ENCODE measurements around the gene ZNF362.
"Not testable (repeated sequence)": the region's sequence is repeated elsewhere in the genome, so short reads cannot be mapped to it uniquely, and the experiment has no call there.

The ZNF362 gene

DNA sequence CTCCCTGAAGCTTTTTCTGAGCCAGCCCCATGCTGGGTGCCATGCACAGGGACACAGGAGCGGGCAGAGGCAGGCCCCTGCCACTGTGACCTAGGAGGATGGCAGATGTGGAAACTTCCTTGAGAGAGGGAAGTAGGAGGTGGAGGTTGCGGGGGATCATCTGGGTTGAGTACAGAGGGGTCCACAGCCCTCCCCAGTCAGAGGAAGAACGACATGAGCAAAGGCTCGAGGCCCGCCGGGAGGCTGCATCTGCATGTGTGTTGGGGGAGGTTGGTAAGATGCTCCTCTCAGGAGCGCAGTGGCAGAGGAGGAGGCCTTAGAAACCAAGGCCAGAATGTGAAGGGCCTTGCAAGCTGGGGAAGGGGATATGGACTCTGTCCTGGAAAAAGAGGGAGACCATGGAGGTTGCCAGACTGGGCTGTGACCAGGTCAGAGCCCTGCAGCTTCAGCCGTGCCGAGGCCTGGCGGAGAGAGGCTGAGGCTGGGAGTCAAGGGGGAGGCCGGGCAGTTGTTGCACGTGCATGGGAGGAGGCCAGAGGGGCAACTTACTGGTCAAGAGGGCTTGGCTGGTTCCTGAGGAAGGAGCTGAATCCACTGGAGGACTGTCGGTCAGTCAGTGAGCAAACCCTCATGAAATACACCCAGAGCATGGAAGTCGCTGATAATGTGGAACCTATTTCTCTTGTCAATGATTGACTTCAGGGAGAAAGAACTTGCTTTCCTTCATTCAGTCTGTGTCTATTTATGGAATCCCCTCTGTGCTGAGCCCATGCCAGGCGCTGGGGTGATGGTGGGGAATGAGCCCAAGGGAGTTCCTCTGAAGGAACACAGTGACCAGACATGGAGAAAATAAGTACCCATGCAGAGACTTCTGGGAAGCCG, 32.9 kb downstream of the ZNF362 start:
- no peak for DNase-seq

DNA sequence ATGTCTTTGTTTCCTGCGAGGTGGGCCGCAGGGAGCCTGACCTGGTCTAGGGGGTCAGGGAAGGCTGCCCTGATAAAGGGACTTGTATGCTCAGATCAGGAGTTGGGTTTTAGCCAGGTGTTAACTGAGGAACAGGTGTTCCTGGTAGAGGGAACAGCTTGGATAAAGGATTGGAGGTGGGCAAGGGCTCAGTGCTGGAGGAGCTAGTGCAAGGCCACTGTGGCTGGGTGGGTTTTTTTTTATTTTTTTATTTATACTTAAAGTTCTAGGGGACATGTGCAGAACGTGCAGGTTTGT, 33.5 kb downstream of the ZNF362 start:
- no peak for DNase-seq

DNA sequence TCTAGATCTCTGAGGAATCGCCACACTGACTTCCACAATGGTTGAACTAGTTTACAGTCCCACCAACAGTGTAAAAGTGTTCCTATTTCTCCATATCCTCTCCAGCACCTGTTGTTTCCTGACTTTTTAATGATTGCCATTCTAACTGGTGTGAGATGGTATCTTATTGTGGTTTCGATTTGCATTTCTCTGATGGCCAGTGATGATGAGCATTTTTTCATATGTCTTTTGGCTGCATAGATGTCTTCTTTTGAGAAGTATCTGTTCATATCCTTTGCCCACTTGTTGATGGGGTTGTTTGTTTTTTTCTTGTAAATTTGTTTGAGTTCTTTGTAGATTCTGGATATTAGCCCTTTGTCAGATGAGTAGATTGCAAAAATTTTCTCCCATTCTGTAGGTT, 34.3 kb downstream of the ZNF362 start:
- not testable (repeated sequence) for DNase-seq

DNA sequence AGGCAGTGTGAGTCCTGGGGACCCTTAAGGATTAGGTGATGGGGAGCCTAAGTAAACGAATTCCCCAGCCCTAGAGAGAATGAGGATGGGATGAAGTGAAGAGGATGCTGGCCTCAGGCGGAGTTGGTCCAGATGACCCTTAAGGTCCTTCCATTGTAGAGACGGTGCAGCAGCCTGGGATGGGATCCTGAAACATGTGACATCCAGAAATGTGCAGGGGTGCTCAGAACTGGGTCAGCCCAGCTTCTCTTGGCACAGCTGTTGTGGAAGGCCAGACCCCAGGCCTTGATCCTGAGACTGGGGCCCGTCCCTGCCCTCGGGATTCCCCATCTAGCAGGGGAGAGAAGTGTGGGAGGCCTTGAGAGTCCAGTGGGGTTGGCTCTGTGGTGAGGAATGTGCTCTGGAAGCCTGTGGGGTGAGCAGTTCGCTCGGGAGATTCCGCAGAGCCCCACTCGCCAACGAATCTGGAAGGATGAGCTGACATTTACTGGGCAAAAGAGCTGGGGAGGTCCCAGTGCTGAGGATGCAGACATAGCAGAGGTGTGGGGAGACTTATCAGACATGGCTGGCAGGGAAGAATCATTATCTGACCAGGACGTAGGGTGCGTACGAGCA, 36.5 kb downstream of the ZNF362 start:
- DNase-seq = no peak

DNA sequence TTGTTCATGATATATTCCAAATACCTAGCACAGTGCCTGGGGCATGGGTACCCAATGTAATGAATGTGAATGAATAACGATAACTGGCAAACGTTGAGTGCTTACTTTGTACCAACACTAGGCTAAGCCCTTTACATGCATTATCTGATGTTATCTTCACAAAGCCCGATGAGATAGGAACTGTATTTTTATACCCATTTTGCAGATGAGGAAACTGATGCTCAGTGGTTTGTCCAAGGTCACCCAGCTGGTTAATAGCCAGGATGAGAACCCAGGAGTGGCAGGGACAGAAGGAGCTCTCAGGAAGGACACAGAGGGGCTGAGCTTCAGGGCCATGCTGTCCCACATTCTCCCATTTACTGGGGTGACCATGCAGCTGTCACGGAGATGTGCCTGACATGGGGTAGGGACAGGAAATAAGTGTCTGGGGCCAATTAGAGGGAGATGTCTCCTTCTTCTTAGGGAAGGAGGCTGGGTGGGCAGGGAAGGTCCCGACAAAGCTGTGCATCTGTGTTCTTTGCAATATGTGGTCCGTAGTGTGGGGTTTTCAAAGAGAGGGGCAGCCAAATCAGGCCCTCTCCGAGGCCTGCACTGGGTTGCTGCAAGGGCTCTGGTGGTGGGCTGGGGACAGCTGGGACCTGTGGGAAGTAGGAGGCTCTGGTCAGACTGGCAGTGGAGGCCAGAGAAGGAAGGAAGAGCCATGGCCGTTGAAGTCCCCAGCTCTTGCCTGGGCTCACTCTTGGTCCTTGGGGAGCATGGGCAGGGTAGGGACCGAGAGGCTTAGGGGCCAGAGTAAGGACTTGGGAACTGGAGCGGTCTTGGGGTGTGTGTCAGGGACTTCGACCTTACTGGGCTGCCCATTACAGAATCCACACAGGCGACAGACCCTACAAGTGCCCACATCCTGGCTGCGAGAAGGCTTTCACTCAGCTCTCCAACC, 38.0 kb downstream of the ZNF362 start:
- DNase-seq = no peak

DNA sequence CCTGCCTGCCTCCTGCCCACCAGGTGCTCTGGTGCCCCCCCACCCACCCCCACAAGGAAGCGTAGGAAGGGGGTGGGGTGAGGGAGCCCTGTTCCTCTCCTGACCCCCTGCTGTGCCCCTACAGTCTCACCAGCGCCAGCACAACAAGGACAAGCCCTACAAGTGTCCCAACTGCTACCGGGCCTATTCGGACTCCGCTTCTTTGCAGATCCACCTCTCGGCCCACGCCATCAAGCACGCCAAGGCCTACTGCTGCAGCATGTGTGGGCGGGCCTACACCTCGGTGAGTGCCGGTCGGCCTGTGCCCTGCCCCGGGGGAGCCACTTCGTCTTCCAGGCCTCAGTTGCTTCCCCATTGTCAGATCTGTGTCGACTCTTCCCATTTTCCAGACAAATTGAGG, 38.7 kb downstream of the ZNF362 start:
- no peak for DNase-seq

DNA sequence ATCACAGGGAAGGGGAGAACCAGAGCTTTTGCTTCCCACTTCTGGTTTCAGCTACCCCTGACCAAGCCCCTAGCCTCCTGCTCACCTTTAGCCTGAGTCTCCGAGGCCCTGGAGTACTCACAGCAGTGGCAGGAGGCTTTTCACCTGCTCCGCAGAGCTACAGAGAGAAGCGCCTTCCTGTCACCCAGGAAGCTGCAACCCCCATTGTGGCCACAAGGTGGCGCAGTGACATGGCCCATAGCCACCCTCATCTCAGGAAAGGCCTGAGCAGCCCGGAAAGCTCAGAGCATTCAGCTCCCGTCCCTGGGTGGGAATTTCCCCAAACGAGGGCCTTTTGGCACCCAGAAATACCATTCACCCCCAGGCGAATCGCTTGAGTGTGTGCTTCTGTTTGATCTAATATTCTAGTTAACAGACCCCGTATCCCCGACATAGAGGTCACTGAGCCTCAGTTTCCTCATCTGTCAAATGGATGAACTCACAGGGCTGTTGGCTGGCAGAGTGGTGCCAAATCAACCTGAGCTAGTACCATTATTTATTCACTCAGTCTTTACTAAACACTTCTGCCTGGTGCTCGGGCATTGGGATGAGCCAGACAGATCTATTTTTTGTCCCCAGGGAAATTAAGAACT, 39.3 kb downstream of the ZNF362 start:
- peak; percentile 90 for DNase-seq

DNA sequence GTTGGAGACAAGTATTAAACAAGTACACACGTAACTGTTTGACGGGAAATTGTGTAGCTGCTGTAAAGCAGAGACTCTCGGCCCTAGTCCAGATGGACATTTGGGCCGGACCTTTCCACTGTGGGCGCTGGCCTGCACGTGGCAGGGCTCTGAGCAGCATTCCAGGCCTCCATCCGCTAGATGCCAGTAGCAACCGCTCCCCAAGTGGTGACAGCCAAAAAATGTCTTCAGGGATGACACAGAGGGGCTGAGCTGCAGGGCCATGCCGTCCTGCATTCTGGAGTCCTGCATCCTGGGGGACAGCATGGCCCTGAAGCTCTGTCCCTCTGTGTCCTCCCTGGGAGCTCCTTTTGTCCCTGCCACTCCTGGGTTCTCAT, 39.8 kb downstream of the ZNF362 start:
- no peak for DNase-seq

DNA sequence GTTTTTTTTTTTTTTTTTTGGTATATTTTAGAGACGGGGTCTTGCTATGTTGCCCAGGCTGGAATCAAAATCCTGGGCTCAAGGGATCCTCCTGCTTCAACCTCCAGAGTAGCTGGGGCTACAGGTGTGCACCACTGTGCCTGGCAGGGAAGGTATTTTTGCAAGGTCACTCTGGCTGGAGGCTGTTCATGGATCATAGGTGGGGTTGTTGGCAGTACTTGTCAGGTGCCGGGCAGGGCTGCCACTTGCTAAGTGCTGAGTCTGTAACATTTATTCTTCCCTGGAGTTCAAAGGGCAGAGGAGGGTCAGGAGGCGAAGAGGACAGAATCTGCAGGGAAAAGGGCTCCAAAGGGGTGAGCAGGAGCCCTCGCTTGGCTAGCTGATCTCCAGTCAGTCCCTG, 40.5 kb downstream of the ZNF362 start:
- DNase-seq = no peak

DNA sequence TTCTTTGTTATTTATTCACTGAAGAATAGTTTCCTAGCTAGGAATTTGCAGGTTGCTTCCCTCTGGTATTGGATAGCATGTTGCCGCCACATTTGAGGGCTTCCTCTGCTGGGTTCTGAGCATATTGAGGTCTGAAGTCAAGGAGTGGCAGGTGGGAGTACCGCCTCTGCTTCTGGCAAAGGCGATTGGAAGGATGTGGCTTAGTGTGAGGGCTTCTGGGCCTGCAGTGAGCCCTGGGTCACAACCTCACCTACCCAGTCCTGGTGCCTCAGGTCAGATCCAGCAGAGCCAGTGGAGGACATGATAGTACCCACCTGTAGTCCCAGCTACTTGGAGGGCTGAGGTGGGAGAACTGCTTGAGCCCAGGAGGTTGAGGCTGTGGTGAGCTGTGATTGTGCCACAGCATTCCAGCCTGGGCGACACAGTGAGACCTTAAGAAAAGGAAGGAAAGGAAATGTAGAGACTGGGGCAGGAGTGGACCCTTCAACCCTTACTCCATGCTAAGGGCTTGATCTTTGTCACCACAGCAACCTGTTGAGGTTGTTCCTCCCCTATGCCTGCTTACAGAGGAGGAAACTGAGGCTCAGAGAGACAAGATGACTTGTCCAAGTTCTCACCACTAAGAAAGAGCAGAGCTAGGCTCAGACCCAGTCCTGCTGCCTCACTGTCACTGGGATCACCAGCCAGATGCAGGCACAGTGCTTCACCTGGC, 41.8 kb downstream of the ZNF362 start:
- no peak for DNase-seq

DNA sequence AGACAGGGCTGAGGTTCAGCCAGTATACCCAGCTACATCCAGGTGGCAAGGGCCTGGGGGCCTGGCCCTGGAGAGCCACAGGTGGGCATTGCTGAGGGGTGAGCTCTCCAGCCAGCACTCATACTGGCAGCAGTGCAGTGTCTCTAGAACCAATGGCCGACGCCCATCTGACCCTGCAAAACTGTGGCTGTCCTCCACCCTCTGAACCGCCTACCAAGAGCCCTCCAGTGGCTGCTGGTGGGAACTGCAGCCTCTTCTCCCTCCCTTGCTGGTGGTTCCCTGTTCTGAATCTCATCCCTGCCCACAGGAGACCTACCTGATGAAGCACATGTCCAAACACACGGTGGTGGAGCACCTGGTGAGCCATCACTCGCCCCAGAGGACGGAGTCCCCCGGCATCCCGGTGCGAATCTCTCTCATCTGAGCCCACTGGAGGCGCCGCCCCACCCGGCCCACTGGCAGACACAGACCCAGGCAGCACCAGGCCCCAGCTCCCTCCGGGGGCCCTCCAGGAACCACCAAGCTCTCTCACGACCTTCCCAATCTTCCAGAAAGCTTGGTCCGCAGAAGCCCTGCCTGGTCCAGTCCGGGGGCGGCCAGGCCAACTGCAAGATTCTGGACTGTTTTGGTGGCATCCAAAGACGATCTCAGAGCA, 42.5 kb downstream of the ZNF362 start:
- peak; percentile 79 for DNase-seq

DNA sequence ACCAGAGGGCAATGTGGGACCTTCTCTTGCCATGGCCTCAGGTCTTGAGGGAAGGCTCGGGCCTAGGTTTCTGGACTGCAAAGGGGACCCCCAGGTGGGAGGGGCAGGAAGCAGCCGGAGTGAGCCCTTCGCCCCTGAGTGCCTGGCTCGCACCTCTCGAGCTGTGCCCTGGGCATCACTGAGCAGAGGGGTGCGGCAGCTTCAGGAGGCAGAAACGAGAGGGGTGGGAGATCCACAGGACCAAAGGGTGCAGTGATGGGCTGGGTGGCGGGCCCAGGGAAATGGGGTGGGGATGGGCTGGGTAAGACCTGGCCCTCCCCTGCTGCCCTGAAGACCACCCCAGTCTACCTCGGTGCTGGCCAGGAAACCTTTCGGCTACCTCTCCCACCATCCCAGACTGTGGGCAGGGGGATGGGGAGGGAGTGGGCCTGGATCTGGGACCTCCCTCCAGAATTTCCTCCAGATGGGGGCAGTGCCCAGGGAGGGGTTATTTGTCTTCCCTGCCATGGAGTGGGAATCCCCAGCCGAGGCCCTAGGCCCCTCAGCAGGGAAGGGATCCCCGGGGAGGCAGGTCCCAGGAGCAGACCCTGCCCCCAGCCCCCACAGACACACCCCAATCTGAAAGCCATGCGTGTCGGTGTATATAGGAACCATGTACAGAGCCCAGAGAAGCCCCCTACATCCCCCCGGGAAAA, 43.3 kb downstream of the ZNF362 start:
- no peak for DNase-seq

DNA sequence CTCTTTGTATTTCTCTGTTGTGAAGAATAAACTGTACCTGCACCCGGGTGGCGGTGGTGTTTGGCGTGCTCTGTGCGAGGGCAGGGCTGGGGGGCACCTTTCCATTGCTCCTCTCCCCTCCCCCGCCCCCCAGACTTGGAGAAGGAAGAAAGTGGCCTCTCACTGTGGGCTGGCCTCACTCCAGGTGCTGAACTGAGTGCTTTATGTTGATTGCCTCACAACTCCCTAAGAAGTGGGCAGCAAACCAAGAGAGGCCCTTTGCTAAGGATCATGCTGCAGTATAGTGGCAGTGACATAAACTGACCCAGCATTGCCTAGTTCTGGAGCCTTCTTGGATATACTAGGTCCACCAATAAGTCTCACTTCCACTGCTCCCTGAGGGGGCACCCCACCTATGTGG, 44.4 kb downstream of the ZNF362 start:
- DNase-seq = no peak

DNA sequence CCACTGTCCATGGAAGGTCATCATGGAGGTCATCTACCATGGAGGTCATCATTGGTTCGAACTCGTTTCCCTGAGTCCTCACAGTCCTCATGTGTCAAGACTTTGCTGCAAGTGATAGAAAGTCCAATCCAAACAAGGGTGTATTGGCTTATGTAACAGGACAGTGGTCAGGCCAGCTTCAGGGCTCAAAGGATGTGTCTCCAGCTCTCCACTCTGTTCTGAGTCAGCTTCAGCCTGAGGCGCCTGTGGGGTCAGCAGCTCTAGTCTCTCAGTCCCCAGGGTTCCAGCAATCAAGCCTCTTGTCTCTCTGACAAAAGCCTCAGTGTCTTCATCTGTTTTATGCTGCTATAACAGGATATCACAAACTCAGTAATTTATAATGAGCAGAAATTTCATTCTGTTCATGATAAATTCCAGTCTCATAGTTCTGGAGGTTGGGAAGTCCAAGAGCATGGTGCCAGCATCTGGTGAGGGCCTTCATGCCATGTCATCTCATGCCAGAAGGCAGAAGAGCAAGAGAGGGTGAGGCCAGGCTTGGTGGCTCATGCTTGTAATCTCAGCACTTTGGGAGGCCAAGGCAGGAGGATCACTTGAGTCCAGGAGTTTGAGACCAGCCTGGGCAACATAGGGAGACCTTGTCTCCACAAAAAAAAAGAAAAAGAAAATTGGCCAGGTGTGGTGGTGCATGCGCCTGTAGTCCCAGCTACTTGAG, 45.1 kb downstream of the ZNF362 start:
- DNase-seq = no peak

DNA sequence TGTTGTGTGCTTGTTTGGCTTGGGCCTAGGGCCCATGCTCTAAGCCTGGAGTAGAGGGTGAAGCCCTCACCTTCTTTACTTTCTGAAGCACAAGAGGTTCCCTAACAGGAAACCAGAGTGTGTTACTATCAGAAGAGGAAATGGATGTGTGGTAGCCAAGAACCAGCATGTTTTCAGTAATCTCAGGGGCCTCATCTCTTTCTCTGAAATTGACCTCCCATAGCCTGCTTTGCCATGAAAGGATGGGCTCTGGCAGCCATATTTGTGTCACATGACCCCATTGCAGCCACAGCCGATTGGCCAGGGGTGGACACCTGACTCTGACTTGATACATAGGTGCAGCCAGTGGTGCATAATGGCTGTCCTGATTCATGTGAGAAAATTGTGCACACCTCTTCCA, 46.0 kb downstream of the ZNF362 start:
- DNase-seq = no peak

DNA sequence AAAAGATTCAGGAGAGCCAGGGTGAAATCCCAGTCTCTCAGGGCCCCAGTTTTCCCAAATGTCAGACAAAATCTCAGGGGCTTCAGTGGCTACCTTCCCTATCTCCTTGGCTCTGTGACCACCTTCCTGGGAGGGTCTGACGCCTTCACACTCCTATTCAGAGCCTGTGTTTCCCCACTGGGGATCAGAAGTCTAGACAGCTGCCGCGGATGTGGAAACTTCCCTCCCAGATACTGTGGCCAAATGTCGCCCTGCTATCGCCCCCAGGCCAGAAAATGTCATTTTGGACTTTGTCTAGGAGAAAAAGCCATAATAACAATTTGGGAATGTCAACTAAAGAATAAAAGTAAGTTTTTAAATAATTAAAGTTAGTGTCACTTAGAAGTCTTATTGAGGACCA, 48.7 kb downstream of the ZNF362 start:
- DNase-seq = no peak

DNA sequence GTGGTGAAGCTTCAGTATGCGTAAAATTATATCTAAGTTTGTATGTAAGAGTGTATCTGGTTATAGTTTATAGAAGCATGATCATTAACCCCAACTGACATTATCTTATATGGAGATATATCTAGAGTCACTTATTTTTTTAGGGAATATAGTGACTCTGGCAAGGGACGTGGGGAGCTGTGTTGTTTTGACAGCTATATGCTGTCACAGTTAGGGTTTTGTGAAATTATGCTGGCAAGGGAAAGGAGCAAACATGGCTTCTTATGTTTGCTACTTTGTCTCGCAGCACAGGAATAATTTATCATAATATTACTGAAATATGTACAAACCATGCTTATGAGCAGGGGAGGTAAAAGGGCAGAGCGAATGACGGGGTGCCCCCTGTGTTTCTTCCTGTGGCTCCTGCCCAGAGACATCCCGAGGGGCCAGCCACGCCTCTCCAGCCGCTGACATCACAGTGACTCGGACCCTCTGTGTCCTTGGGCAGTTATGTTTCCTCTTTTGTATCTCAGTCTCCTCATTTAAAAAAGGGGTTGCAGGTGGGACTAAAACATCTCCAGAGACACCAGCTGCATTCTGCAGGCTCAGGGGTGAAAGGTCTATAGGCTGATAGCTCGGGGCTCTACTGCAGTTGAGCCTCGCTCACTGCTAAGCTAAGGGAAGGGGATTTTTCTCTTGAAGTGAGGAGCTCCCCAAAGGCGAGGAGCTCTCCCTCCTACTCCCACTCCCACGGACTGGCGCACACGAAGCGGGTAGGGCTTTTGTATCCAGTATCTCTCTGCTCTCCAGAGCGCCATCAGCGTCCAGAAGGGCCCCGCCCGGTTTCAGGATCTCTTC, 49.7 kb downstream of the ZNF362 start:
- no peak for DNase-seq

DNA sequence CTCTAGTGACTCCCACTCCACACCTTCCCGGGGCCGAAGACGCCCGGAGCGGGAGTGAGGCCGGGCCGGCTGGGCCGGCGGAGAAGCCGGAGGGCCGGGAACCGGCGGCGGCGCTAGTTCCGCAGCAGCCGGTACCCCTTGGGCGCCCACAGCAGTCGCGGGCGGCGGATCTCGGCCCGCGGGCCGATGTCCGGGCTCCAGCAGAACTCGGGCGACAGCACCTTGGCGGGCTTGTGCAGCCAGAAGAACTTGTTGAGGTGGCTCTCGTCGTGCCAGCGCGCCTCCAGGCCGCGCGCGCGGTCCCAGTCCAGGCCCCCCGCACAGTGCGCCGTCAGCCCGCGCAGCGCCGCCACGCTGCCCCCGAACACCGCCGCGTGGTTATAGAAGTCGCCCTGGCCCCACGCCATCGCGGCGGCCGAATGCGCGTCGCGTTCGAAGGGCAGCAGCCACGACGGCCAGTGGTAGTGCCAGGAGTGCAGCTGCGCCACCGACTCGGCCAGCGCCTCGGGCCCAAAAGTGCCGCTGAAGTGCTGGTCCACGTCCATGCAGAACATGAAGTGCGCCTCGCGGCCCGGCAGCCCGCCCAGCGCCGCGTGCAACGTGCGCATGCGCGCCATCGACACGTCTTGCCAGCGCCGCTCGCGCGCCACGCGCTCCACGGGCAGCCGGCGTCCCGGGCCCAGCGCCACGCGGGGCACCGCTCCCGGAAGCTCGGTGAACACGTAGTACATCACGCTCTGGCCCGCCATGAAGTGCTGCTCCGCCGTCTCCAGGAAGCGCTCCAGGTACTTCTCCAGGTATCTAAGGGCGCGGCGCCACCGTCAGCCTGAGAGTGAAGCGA, 50.6 kb downstream of the ZNF362 start:
- DNase-seq = no peak

DNA sequence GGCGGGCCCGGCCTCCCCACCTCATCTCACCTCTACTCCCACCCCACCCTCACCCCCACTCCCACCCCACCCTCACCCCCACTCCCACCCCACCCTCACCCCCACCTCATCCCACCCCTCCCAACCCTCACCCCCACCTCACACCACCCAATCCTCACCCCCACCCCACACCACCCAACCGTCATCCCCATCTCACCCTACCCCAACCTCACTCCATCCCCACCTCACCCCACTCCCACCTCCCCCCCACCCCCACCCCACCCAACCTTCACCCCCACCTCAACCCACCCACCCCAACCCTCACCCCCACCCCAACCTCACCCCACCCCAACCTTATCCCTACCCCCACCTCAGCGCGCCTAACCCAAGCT, 51.2 kb downstream of the ZNF362 start:
- DNase-seq = no peak
